Testis (tissue), 3 donors: ENCODE data around the gene GNAS. TPM values are rescaled to one million over a fixed set of nuclear protein-coding genes. Genes with fewer than 3 reads are reported as not detected.

Experiments
- DNase-seq: peaks from one replicate; pipeline ENCODE4 v3.0.0-alpha.2; 2019
- H3K27ac ChIP-seq, 2 donors: fragments of 200-600 bp; sonication (generic); one replicate each; pipeline ENCODE4 v1.5.1; 2019
- H3K27me3 ChIP-seq: fragments of 200-600 bp; sonication (generic); one replicate; pipeline ENCODE4 v1.5.1; 2019
- H3K36me3 ChIP-seq: fragments of 200-600 bp; sonication (generic); one replicate; pipeline ENCODE4 v1.5.1; 2017; ENCODE audit warnings: low read depth; ENCODE audit errors: missing control alignments
- H3K4me1 ChIP-seq: fragments of 200-600 bp; sonication (generic); one replicate; pipeline ENCODE4 v1.5.1; 2019
- H3K4me3 ChIP-seq, 2 donors: fragments of 200-600 bp; sonication (generic); one replicate each; pipeline ENCODE4 v1.5.1; 2017 to 2019
- H3K9me3 ChIP-seq: fragments of 200-600 bp; sonication (generic); one replicate; pipeline ENCODE4 v1.5.1; 2017
- POLR2A ChIP-seq: fragments of 450-650 bp; IDR thresholded peaks from one replicate; pipeline ENCODE4 v1.6.1; 2017; ENCODE audit warnings: antibody characterized with exemption, mild to moderate bottlenecking, moderate library complexity
- WGBS, 2 donors: methylation state at CpG; one replicate each; pipeline ENCODE4 v1.1.5; 2018; 5-methylcytosine and 5-hydroxymethylcytosine counted together
- intact Hi-C: fragments of 100-400 bp; cut with DNase I; formaldehyde crosslinking; loops from one replicate; pipeline ENCODE4 v1.15.1; 2023; ENCODE audit warnings: low total_unique reads
- polyA plus RNA-seq: library from polyadenylated mRNA; stranded (reverse); fragments of 350-450 nt; fragmentation: Illumina TruSeq; extraction: RNeasy Lipid Tissue Mini Kit (QIAGEN cat#74804); gene quantifications from one replicate; pipeline ENCODE4 v1.2.3, GENCODE V29; 2014; ENCODE audit warnings: low read depth, low replicate concordance; ENCODE audit not compliant: insufficient read depth
- total RNA-seq, 2 donors: library from RNA; depleted of rRNA; stranded (reverse); fragments of >200 nt; gene quantifications; one replicate each; pipeline ENCODE4 v1.2.3, GENCODE V29; 2016
- TF ChIP-seq, protein P1 (sequence below), 3 experiments: fragments of 450-650 bp in 2 of 3; fragments of 200-600 bp in 1 of 3; sonication (generic) in 1 of 3; IDR thresholded peaks; one replicate each; pipeline ENCODE4 v1.5.1; 2016 to 2019; ENCODE audit warnings: antibody characterized with exemption in 3 of 3, mild to moderate bottlenecking in 2 of 3, moderate library complexity in 1 of 3

The GNAS gene
- total and polyA plus RNA-seq, 3 donors from 2014 or later = 716 to 885 (median 880) TPM

DNA sequence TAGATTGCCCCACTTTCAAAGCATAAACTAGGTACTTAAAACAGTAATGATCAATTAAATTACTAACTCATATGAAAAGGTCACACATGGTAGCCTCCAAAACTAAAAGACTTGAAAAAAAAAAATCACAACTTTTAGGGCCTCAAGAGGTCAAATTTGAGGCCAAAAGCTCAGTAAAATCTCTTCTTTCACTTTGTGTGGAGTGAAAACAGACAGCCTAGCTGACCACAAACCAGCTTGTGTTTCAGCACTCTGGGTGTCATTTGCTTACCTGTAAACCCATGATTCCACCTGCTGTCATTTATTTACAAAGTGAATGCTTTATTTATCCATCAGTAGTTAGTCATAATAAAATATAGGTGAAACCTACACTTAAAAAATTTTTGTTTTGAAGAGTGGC, 34.0 kb downstream of the GNAS start:
- DNase-seq = no peak
- no peaks in the 10 kb centered on the region for H3K36me3 ChIP-seq
- intact Hi-C loops = loop anchor here (10.0 kb wide), 1 partner anchor 138 kb away; no protein-coding TSS in a partner anchor
- H3K9me3 ChIP-seq = no peaks in the 10 kb centered on the region
- no peak overlapping the region for H3K27ac ChIP-seq
- no peak overlapping the region for H3K4me3 ChIP-seq
- TF ChIP-seq, protein P1, sequence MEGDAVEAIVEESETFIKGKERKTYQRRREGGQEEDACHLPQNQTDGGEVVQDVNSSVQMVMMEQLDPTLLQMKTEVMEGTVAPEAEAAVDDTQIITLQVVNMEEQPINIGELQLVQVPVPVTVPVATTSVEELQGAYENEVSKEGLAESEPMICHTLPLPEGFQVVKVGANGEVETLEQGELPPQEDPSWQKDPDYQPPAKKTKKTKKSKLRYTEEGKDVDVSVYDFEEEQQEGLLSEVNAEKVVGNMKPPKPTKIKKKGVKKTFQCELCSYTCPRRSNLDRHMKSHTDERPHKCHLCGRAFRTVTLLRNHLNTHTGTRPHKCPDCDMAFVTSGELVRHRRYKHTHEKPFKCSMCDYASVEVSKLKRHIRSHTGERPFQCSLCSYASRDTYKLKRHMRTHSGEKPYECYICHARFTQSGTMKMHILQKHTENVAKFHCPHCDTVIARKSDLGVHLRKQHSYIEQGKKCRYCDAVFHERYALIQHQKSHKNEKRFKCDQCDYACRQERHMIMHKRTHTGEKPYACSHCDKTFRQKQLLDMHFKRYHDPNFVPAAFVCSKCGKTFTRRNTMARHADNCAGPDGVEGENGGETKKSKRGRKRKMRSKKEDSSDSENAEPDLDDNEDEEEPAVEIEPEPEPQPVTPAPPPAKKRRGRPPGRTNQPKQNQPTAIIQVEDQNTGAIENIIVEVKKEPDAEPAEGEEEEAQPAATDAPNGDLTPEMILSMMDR (IDR thresholded peaks at IDR 0.05) = no peak
- no peaks in the 10 kb centered on the region for H3K27me3 ChIP-seq
- no peaks in the 10 kb centered on the region for H3K4me1 ChIP-seq

DNA sequence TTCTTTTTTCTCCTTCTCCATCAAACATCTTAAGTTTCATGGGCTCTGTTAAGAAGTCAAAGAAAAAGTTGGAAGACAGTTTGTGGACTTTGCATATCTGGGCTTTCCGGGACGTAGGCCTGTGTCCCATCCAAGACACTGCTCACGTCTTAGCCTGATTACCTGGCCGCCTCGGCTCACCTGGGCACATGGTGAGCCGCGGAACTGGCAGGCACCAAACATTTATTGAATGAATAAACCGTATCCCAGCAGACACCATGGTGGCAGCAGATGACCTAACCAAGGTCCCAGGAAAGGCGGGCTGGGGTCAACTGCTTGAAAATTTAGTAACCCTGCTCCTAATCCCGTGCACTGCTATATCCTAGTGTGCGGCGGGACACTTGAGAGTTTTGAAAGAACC, 35.6 kb downstream of the GNAS start:
- Histone ChIP-seq H3K36me3 (no peaks in the 10 kb centered on the region), H3K4me3 (peak overlapping the region; percentile 73 to 85), H3K9me3 (no peaks in the 10 kb centered on the region), H3K27me3 (no peaks in the 10 kb centered on the region), H3K4me1 (no peaks in the 10 kb centered on the region), H3K27ac (peak overlapping the region in 1 of 2 donors; percentile 68)
- WGBS, 2 donors = 36 to 46% methylated on average over 12 of the region's 12 CpGs
- no peak for DNase-seq
- intact Hi-C loops = loop anchor here (10.0 kb wide), 1 partner anchor 137 kb away; no protein-coding TSS in a partner anchor
- TF ChIP-seq, protein P1 (IDR thresholded peaks at IDR 0.05) = no peak
- no peak for TF ChIP-seq POLR2A

DNA sequence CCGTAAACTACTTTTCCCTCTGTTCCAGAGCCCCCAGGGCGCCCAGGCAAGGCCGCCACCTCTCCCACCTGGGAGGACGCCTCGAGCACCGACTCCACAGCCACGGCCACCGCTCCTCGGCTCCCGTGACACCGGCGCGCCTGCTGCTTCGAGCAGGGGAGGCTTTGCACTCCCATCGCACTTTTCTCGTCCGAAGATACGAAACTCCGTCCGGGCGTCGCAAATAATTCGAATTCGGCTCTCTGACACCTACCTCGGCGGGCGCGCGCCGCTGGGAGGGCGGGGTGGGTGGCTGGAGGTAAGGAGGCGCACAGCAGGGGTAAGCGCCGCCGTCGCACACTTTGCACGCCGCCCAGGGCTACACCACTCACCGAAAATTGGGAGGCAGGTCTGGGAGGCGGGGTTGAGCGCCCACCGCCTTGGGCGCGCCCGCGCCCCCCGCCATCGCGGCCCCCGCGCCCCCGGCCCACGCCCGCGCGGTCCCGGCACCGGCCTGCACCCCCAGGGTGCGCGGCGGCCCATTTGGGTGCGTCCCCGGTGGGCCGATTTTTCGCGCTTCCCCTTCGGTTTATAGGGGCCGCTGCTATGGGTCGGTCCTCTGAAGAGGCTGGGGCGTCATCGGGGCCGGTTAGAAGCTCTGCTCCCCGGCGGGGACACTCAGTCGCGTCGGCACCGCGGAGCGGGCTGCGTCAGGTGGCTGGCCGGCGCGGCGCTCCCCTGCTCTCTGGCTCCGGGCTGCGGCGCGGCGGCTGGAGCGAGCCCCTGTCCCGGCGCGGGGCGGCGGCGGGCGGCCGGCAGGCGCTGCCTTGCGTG, 36.2 kb downstream of the GNAS start:
- Histone ChIP-seq H3K4me3 (peak overlapping the region; percentile 73 to 85), H3K27ac (peak overlapping the region; percentile 68 to 99), H3K4me1 (peaks cover 4% of the 10 kb centered on the region), H3K36me3 (no peaks in the 10 kb centered on the region), H3K9me3 (no peaks in the 10 kb centered on the region), H3K27me3 (no peaks in the 10 kb centered on the region)
- peak; percentile 84 for DNase-seq
- intact Hi-C loops = loop anchor here (10.0 kb wide), 1 partner anchor 136 kb away; no protein-coding TSS in a partner anchor
- 48 to 60% methylated on average over 42 to 88 of the region's 101 CpGs for WGBS, 2 donors
- TF ChIP-seq, protein P1 (IDR thresholded peaks at IDR 0.05) = no peak
- no peak for TF ChIP-seq POLR2A

DNA sequence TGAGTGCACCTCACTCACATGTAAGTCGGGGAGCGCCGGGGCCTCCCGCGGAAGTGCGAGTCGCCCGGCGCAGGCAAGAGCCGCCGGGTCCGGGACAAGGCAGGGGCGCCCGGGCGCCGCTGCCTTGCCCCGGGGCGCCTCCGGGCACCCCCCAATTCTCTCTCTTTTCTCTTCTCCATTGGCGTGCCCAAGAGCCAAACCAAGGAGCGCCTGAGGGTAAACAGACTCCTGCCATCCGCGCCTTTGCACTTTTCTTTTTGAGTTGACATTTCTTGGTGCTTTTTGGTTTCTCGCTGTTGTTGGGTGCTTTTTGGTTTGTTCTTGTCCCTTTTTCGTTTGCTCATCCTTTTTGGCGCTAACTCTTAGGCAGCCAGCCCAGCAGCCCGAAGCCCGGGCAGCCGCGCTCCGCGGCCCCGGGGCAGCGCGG, 36.8 kb downstream of the GNAS start:
- WGBS, 2 donors = 24 to 29% methylated on average over 32 to 35 of the region's 35 CpGs
- no peaks in the 10 kb centered on the region for H3K36me3 ChIP-seq
- no peaks in the 10 kb centered on the region for H3K27me3 ChIP-seq
- H3K4me3 ChIP-seq = peak overlapping the region; percentile 73 to 85
- DNase-seq = no peak
- peaks cover 11% of the 10 kb centered on the region for H3K4me1 ChIP-seq
- H3K27ac ChIP-seq = peak overlapping the region; percentile 39 to 99
- TF ChIP-seq, protein P1 (IDR thresholded peaks at IDR 0.05) = no peak
- TF ChIP-seq POLR2A = no peak
- H3K9me3 ChIP-seq = no peaks in the 10 kb centered on the region
- intact Hi-C loops = loop anchor here (10.0 kb wide), 1 partner anchor 135 kb away; no protein-coding TSS in a partner anchor
